ENCODE data around the gene SYS1.
A peak's percentile ranks its signal among the peaks of the same experiment; 100 is the strongest.

The SYS1 gene

DNA sequence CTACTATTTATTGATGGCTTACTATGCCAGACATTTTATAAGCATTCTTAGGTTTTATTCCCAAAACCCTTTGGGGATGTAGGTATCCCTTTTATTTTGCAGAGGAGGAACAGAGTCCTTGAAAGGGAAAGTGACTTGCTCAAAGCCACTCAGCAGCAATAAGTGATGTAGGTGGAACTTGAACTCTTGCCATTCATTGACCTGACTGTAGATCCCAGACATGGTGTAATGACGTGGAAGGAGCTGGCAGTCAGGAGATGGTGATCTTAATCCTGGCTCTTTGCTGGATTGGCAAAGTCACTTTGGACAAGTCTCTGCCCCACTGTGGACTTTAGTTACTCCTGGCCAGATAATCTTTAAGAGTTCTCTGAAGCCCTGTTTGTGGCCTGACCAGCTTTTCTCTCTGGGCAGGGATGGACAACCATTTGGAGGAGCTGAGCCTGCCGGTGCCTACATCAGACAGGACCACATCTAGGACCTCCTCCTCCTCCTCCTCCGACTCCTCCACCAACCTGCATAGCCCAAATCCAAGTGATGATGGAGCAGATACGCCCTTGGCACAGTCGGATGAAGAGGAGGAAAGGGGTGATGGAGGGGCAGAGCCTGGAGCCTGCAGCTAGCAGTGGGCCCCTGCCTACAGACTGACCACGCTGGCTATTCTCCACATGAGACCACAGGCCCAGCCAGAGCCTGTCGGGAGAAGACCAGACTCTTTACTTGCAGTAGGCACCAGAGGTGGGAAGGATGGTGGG, 46.7 kb downstream of the SYS1 start:
- DNase-seq (ENCODE audit: low read depth): no peak
- no peaks in the 10 kb centered on the region for H3K9me3 ChIP-seq (ENCODE audit: control insufficient read depth, low read length)
- H3K4me3 ChIP-seq (ENCODE audit: low read length): no peak overlapping the region
- H3K27me3 ChIP-seq (replicated peaks; ENCODE audit: control insufficient read depth, insufficient read depth, low read length): no peaks in the 10 kb centered on the region
- H3K4me1 ChIP-seq (ENCODE audit: control insufficient read depth, insufficient read depth, low read length): no peaks in the 10 kb centered on the region
- H3K9ac ChIP-seq (ENCODE audit: low read length): no peak overlapping the region
- H3K36me3 ChIP-seq (ENCODE audit: control insufficient read depth, insufficient read depth, low read length, severe bottlenecking): no peaks in the 10 kb centered on the region

- H3K9ac ChIP-seq (ENCODE audit: low read length): no peak overlapping the region
- H3K4me3 ChIP-seq (ENCODE audit: low read length): no peak overlapping the region
- no peak for DNase-seq (ENCODE audit: low read depth)
- no peaks in the 10 kb centered on the region for H3K9me3 ChIP-seq (ENCODE audit: control insufficient read depth, low read length)
- no peaks in the 10 kb centered on the region for H3K36me3 ChIP-seq (ENCODE audit: control insufficient read depth, insufficient read depth, low read length, severe bottlenecking)
- H3K4me1 ChIP-seq (ENCODE audit: control insufficient read depth, insufficient read depth, low read length): no peaks in the 10 kb centered on the region
- H3K27me3 ChIP-seq (replicated peaks; ENCODE audit: control insufficient read depth, insufficient read depth, low read length): no peaks in the 10 kb centered on the region
Measured at GRCh38 chr20:45410887-45411286, 47.9 kb downstream of the SYS1 start.

DNA sequence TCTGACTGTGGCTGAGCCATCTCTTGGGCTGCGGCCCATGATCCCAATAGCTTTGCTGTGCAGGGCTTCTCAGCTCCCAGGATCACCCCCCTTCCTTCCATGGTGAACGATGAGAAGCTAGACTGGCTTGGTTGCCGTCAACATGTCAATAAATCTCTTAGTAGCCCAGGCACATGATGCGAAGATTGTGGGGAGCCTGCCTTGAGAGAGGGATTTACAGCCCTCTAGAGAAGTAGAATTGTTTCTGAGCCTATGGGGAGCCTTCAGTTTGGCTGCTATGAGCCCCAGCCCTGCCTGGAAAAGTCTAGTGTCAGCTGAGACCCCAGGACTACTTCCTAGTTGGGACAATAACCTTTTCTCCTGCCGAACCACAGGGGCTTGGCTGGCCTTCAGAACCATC, 49.7 kb downstream of the SYS1 start:
- no peak for DNase-seq (ENCODE audit: low read depth)

DNA sequence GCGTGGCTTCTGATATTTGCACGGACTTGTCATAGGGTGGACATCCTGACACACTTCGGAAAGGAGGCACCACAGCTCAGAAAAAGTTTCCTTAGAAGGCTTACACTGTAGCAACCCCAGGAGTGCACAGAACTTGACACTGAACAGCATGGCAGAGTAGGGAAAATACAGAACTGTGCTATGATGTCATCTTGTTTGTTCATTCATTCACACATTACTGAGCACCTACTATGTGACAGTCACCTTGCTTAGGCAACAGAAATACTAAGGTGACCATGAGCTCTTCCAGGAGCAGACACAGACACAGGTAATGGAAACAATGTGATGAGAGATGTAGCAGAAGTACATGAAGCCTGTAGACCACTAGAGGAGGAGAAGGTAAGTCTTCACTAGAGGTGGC, 50.5 kb downstream of the SYS1 start:
- H3K9me3 ChIP-seq (ENCODE audit: control insufficient read depth, low read length): no peaks in the 10 kb centered on the region
- no peak for DNase-seq (ENCODE audit: low read depth)
- H3K4me3 ChIP-seq (ENCODE audit: low read length): no peak overlapping the region
- H3K4me1 ChIP-seq (ENCODE audit: control insufficient read depth, insufficient read depth, low read length): peaks cover 11% of the 10 kb centered on the region
- no peak overlapping the region for H3K9ac ChIP-seq (ENCODE audit: low read length)
- no peaks in the 10 kb centered on the region for H3K27me3 ChIP-seq (replicated peaks; ENCODE audit: control insufficient read depth, insufficient read depth, low read length)
- no peaks in the 10 kb centered on the region for H3K36me3 ChIP-seq (ENCODE audit: control insufficient read depth, insufficient read depth, low read length, severe bottlenecking)

More for the DNA sequence above, 49.7 kb downstream of the SYS1 start:
- H3K9me3 ChIP-seq (ENCODE audit: control insufficient read depth, low read length): no peaks in the 10 kb centered on the region
- H3K9ac ChIP-seq (ENCODE audit: low read length): no peak overlapping the region
- H3K4me3 ChIP-seq (ENCODE audit: low read length): no peak overlapping the region
- no peaks in the 10 kb centered on the region for H3K27me3 ChIP-seq (replicated peaks; ENCODE audit: control insufficient read depth, insufficient read depth, low read length)
- peaks cover 11% of the 10 kb centered on the region for H3K4me1 ChIP-seq (ENCODE audit: control insufficient read depth, insufficient read depth, low read length)
- no peaks in the 10 kb centered on the region for H3K36me3 ChIP-seq (ENCODE audit: control insufficient read depth, insufficient read depth, low read length, severe bottlenecking)

- DNase-seq (ENCODE audit: low read depth): peak; percentile 93
- Histone ChIP-seq H3K4me3 (ENCODE audit: low read length) (peak within 1 kb of the TSS; percentile 95), H3K9ac (ENCODE audit: low read length) (peak within 1 kb of the TSS; percentile 96), H3K4me1 (ENCODE audit: control insufficient read depth, insufficient read depth, low read length) (peaks cover 24% of the 10 kb centered on the region), H3K9me3 (ENCODE audit: control insufficient read depth, low read length) (no peaks in the 10 kb centered on the region), H3K36me3 (ENCODE audit: control insufficient read depth, insufficient read depth, low read length, severe bottlenecking) (peaks cover 14% of the 10 kb centered on the region), H3K27me3 (replicated peaks; ENCODE audit: control insufficient read depth, insufficient read depth, low read length) (no peaks in the 10 kb centered on the region)
Measured at GRCh38 chr20:45415822-45416637, 53.1 kb downstream of the SYS1 start, which contains the start of gene PIGT. PIGT (plus strand) TSS chr20:45416141; CDS start chr20:45416157, 16 bp downstream.

- no peak for DNase-seq (ENCODE audit: low read depth)
- peak overlapping the region; percentile 96 for H3K9ac ChIP-seq (ENCODE audit: low read length)
- no peaks in the 10 kb centered on the region for H3K9me3 ChIP-seq (ENCODE audit: control insufficient read depth, low read length)
- H3K4me1 ChIP-seq (ENCODE audit: control insufficient read depth, insufficient read depth, low read length): peaks cover 24% of the 10 kb centered on the region
- H3K4me3 ChIP-seq (ENCODE audit: low read length): peak overlapping the region; percentile 95
- peaks cover 22% of the 10 kb centered on the region for H3K36me3 ChIP-seq (ENCODE audit: control insufficient read depth, insufficient read depth, low read length, severe bottlenecking)
- no peaks in the 10 kb centered on the region for H3K27me3 ChIP-seq (replicated peaks; ENCODE audit: control insufficient read depth, insufficient read depth, low read length)
Measured at GRCh38 chr20:45416917-45417316, 54.0 kb downstream of the SYS1 start.
